Measurements from ENCODE around the gene CCDC60. TPM values are rescaled to one million over a fixed set of nuclear protein-coding genes. Genes with fewer than 3 reads are reported as not detected.

Gene CCDC60
- polyA plus RNA-seq: not detected

- H3K36me3 Mint-ChIP-seq: no peaks in the 10 kb centered on the region
- no peaks in the 10 kb centered on the region for H3K4me1 Mint-ChIP-seq
- H3K27me3 Mint-ChIP-seq (ENCODE audit: low read depth in 3 of 3): peaks cover 2 to 5% (median 4%) of the 10 kb centered on the region in 3 donors
- no peak for DNase-seq
- no peak within 1 kb of the TSS for H3K4me3 Mint-ChIP-seq
- H3K27ac Mint-ChIP-seq: no peak within 1 kb of the TSS
- peaks cover 0 to 6% (median 0%) of the 10 kb centered on the region in 6 donors for H3K9me3 Mint-ChIP-seq
Measured at GRCh38 chr12:119334430-119335170, at the start of gene CCDC60. TSS of gene CCDC60 (plus strand) at chr12:119334729. CDS start at chr12:119335177, 448 bp downstream.

- Mint-ChIP-seq H3K36me3 (no peaks in the 10 kb centered on the region), H3K4me1 (no peaks in the 10 kb centered on the region), H3K9me3 (no peaks in the 10 kb centered on the region), H3K4me3 (no peak overlapping the region), H3K27me3 (ENCODE audit: low read depth in 3 of 3) (peaks cover 0 to 2% (median 0%) of the 10 kb centered on the region in 3 donors), H3K27ac (no peak overlapping the region)
- DNase-seq: no peak
Measured at GRCh38 chr12:119288576-119288975, 46.0 kb upstream of the CCDC60 start.

GRCh38 chr12:119292893-119293630 is 41.5 kb upstream of the CCDC60 start:
- Mint-ChIP-seq H3K27ac (no peak overlapping the region), H3K4me1 (no peaks in the 10 kb centered on the region), H3K9me3 (no peaks in the 10 kb centered on the region), H3K27me3 (ENCODE audit: low read depth in 3 of 3) (peaks cover 0 to 3% (median 0%) of the 10 kb centered on the region in 3 donors), H3K4me3 (no peak overlapping the region), H3K36me3 (no peaks in the 10 kb centered on the region)
- no peak for DNase-seq

- Mint-ChIP-seq H3K36me3 (no peaks in the 10 kb centered on the region), H3K4me1 (no peaks in the 10 kb centered on the region), H3K9me3 (no peaks in the 10 kb centered on the region), H3K27me3 (ENCODE audit: low read depth in 3 of 3) (peaks cover 0 to 3% (median 0%) of the 10 kb centered on the region in 3 donors), H3K4me3 (no peak overlapping the region), H3K27ac (no peak overlapping the region)
- DNase-seq: no peak
Measured at GRCh38 chr12:119294211-119294610, 40.3 kb upstream of the CCDC60 start.

- no peak overlapping the region for H3K27ac Mint-ChIP-seq
- peaks cover 0 to 3% (median 3%) of the 10 kb centered on the region in 3 donors for H3K27me3 Mint-ChIP-seq (ENCODE audit: low read depth in 3 of 3)
- no peak overlapping the region for H3K4me3 Mint-ChIP-seq
Measured at GRCh38 chr12:119296535-119296934, 38.0 kb upstream of the CCDC60 start.

GRCh38 chr12:119299130-119299529 is 35.4 kb upstream of the CCDC60 start:
- peaks cover 0 to 5% (median 3%) of the 10 kb centered on the region in 3 donors for H3K27me3 Mint-ChIP-seq (ENCODE audit: low read depth in 3 of 3)
- H3K4me3 Mint-ChIP-seq: no peak overlapping the region
- no peak for DNase-seq
- no peaks in the 10 kb centered on the region for H3K36me3 Mint-ChIP-seq
- H3K27ac Mint-ChIP-seq: no peak overlapping the region
- no peaks in the 10 kb centered on the region for H3K9me3 Mint-ChIP-seq
- H3K4me1 Mint-ChIP-seq: no peaks in the 10 kb centered on the region

More at GRCh38 chr12:119296535-119296934, 38.0 kb upstream of the CCDC60 start:
- Mint-ChIP-seq H3K9me3 (no peaks in the 10 kb centered on the region), H3K36me3 (no peaks in the 10 kb centered on the region), H3K4me1 (no peaks in the 10 kb centered on the region)
- no peak for DNase-seq

GRCh38 chr12:119301379-119301778 is 33.1 kb upstream of the CCDC60 start:
- no peak for DNase-seq
- Mint-ChIP-seq H3K4me1 (no peaks in the 10 kb centered on the region), H3K27ac (no peak overlapping the region), H3K36me3 (no peaks in the 10 kb centered on the region), H3K9me3 (peaks cover 0 to 2% (median 0%) of the 10 kb centered on the region in 6 donors), H3K27me3 (ENCODE audit: low read depth in 3 of 3) (peaks cover 0 to 8% (median 3%) of the 10 kb centered on the region in 3 donors), H3K4me3 (no peak overlapping the region)

GRCh38 chr12:119302451-119303080 is 32.0 kb upstream of the CCDC60 start:
- DNase-seq: no peak
- H3K27ac Mint-ChIP-seq: no peak overlapping the region
- H3K9me3 Mint-ChIP-seq: peaks cover 0 to 2% (median 0%) of the 10 kb centered on the region in 6 donors
- H3K4me1 Mint-ChIP-seq: no peaks in the 10 kb centered on the region
- H3K4me3 Mint-ChIP-seq: no peak overlapping the region
- no peaks in the 10 kb centered on the region for H3K36me3 Mint-ChIP-seq
- peaks cover 0 to 8% (median 4%) of the 10 kb centered on the region in 3 donors for H3K27me3 Mint-ChIP-seq (ENCODE audit: low read depth in 3 of 3)

- no peaks in the 10 kb centered on the region for H3K36me3 Mint-ChIP-seq
- peaks cover 2 to 8% (median 2%) of the 10 kb centered on the region in 3 donors for H3K27me3 Mint-ChIP-seq (ENCODE audit: low read depth in 3 of 3)
- H3K4me3 Mint-ChIP-seq: no peak overlapping the region
- no peaks in the 10 kb centered on the region for H3K4me1 Mint-ChIP-seq
- H3K27ac Mint-ChIP-seq: no peak overlapping the region
- DNase-seq: no peak
- H3K9me3 Mint-ChIP-seq: peaks cover 0 to 2% (median 0%) of the 10 kb centered on the region in 6 donors
Measured at GRCh38 chr12:119306593-119306992, 27.9 kb upstream of the CCDC60 start.

- H3K9me3 Mint-ChIP-seq: peaks cover 0 to 2% (median 0%) of the 10 kb centered on the region in 6 donors
Measured at GRCh38 chr12:119307747-119308146, 26.8 kb upstream of the CCDC60 start.

GRCh38 chr12:119308708-119309456 is 25.6 kb upstream of the CCDC60 start:
- Mint-ChIP-seq H3K4me1 (no peaks in the 10 kb centered on the region), H3K27ac (no peak overlapping the region), H3K36me3 (no peaks in the 10 kb centered on the region), H3K9me3 (peaks cover 0 to 2% (median 0%) of the 10 kb centered on the region in 6 donors), H3K4me3 (no peak overlapping the region), H3K27me3 (ENCODE audit: low read depth in 3 of 3) (peaks cover 2 to 10% (median 2%) of the 10 kb centered on the region in 3 donors)
- no peak for DNase-seq

More at GRCh38 chr12:119307747-119308146, 26.8 kb upstream of the CCDC60 start:
- peaks cover 2 to 6% (median 2%) of the 10 kb centered on the region in 3 donors for H3K27me3 Mint-ChIP-seq (ENCODE audit: low read depth in 3 of 3)
- H3K36me3 Mint-ChIP-seq: no peaks in the 10 kb centered on the region
- H3K4me3 Mint-ChIP-seq: no peak overlapping the region
- H3K4me1 Mint-ChIP-seq: no peaks in the 10 kb centered on the region
- H3K27ac Mint-ChIP-seq: no peak overlapping the region
- no peak for DNase-seq

GRCh38 chr12:119311878-119312277 is 22.7 kb upstream of the CCDC60 start:
- Mint-ChIP-seq H3K27me3 (ENCODE audit: low read depth in 3 of 3) (peaks cover 2 to 4% (median 2%) of the 10 kb centered on the region in 3 donors), H3K36me3 (no peaks in the 10 kb centered on the region)

GRCh38 chr12:119312904-119313303 is 21.6 kb upstream of the CCDC60 start:
- no peak overlapping the region for H3K27ac Mint-ChIP-seq
- peaks cover 0 to 3% (median 0%) of the 10 kb centered on the region in 6 donors for H3K9me3 Mint-ChIP-seq
- DNase-seq: no peak
- no peak overlapping the region for H3K4me3 Mint-ChIP-seq
- H3K4me1 Mint-ChIP-seq: no peaks in the 10 kb centered on the region
- H3K36me3 Mint-ChIP-seq: no peaks in the 10 kb centered on the region
- peaks cover 0 to 4% (median 2%) of the 10 kb centered on the region in 3 donors for H3K27me3 Mint-ChIP-seq (ENCODE audit: low read depth in 3 of 3)

More at GRCh38 chr12:119311878-119312277, 22.7 kb upstream of the CCDC60 start:
- Mint-ChIP-seq H3K9me3 (peaks cover 0 to 3% (median 0%) of the 10 kb centered on the region in 6 donors), H3K27ac (no peak overlapping the region), H3K4me3 (no peak overlapping the region), H3K4me1 (no peaks in the 10 kb centered on the region)
- DNase-seq: no peak

Data from immature natural killer cell (primary cell).